ENCODE results near the gene SLC16A1. TPM values are rescaled to one million over a fixed set of nuclear protein-coding genes. Genes with fewer than 3 reads are reported as not detected.
"Not testable (repeated sequence)": the region's sequence is repeated elsewhere in the genome, so short reads cannot be mapped to it uniquely, and the experiment has no call there.

SLC16A1 gene, protein sequence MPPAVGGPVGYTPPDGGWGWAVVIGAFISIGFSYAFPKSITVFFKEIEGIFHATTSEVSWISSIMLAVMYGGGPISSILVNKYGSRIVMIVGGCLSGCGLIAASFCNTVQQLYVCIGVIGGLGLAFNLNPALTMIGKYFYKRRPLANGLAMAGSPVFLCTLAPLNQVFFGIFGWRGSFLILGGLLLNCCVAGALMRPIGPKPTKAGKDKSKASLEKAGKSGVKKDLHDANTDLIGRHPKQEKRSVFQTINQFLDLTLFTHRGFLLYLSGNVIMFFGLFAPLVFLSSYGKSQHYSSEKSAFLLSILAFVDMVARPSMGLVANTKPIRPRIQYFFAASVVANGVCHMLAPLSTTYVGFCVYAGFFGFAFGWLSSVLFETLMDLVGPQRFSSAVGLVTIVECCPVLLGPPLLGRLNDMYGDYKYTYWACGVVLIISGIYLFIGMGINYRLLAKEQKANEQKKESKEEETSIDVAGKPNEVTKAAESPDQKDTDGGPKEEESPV
- total RNA-seq, result 130 TPM
- long read RNA-seq, full-length matches to known transcripts, result 57 of 108 reads
- long read RNA-seq, partial matches to known transcripts, result 43 of 108 reads
- long read RNA-seq, other reads (novel, unspliced or antisense), result 8 of 108 reads

GRCh38 chr1:112955773-112956543, at the start of gene SLC16A1:
TSS of gene SLC16A1 (minus strand) at chr1:112956196. CDS start at chr1:112929308, 26,888 bp downstream.
- ATAC-seq (ENCODE audit: poor library complexity), result peak; percentile 95
- intact Hi-C loops (cut with DNase I), result loop anchor here (5.0 kb wide), 2 partner anchors 41 to 74 kb away; no protein-coding TSS in a partner anchor
- peak; percentile 97 for DNase-seq

GRCh38 chr1:113003751-113004690, 48.0 kb upstream of the SLC16A1 start:
- ATAC-seq (ENCODE audit: poor library complexity) (no peak), DNase-seq (no peak)
- intact Hi-C loops (cut with DNase I), result no loop called here

GRCh38 chr1:113002297-113002696, 46.3 kb upstream of the SLC16A1 start:
- DNase-seq (no peak), ATAC-seq (ENCODE audit: poor library complexity) (no peak)
- intact Hi-C loops (cut with DNase I), result no loop called here

- ATAC-seq (ENCODE audit: poor library complexity), result peak; percentile 86
- intact Hi-C loops (cut with DNase I), result loop anchor here (5.0 kb wide), 1 partner anchor 41 kb away; the partner anchor contains the start of gene SLC16A1
- DNase-seq, result peak; percentile 78
Observed at GRCh38 chr1:112998592-112999235, 42.7 kb upstream of the SLC16A1 start.

- peak; percentile 62 for ATAC-seq (ENCODE audit: poor library complexity)
- DNase-seq, result no peak
- intact Hi-C loops (cut with DNase I), result loop anchor here (5.0 kb wide), 1 partner anchor 40 kb away; the partner anchor contains the start of gene SLC16A1
Observed at GRCh38 chr1:112997781-112998180, 41.8 kb upstream of the SLC16A1 start.

GRCh38 chr1:112995890-112996289, 39.9 kb upstream of the SLC16A1 start:
- no peak for DNase-seq
- peak; percentile 22 for ATAC-seq (ENCODE audit: poor library complexity)
- intact Hi-C loops (cut with DNase I), result loop anchor here (5.0 kb wide), 1 partner anchor 39 kb away; the partner anchor contains the start of gene SLC16A1

- not testable (repeated sequence) for ATAC-seq (ENCODE audit: poor library complexity); DNase-seq
- intact Hi-C loops (cut with DNase I), result loop anchor here (5.0 kb wide), 1 partner anchor 38 kb away; the partner anchor contains the start of gene SLC16A1
Observed at GRCh38 chr1:112995021-112995420, 39.0 kb upstream of the SLC16A1 start.

GRCh38 chr1:112992780-112993179, 36.8 kb upstream of the SLC16A1 start:
- ATAC-seq (ENCODE audit: poor library complexity), result peak; percentile 47
- DNase-seq, result no peak
- intact Hi-C loops (cut with DNase I), result no loop called here

GRCh38 chr1:112991402-112992120, 35.6 kb upstream of the SLC16A1 start:
- no peak for ATAC-seq (ENCODE audit: poor library complexity)

DNA sequence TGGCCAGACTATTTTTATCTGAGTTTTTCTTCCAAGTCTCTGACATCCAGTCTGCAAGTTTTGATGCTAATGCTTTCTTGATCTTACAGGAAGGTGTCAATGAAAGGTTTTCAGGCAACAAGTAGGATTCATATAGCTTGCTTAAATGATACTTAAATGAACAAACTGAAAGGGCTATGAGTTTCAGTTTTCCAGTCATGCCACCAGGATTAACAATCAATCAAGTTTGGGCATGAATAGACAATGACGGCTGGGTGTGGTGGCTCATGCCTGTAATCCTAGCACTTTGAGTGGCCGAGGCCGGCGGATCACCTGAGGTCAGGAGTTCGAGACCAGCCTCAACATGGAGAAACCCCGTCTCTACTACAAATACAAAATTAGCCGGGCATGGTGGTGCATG, 34.3 kb upstream of the SLC16A1 start:
- no peak for DNase-seq
- ATAC-seq (ENCODE audit: poor library complexity), result no peak
- intact Hi-C loops (cut with DNase I), result no loop called here

More at GRCh38 chr1:112991402-112992120, 35.6 kb upstream of the SLC16A1 start:
- DNase-seq, result no peak
- intact Hi-C loops (cut with DNase I), result no loop called here

GRCh38 chr1:112988367-112988766, 32.4 kb upstream of the SLC16A1 start:
- peak; percentile 49 for ATAC-seq (ENCODE audit: poor library complexity)
- DNase-seq, result no peak
- intact Hi-C loops (cut with DNase I), result no loop called here

- no peak for ATAC-seq (ENCODE audit: poor library complexity)
- intact Hi-C loops (cut with DNase I), result no loop called here
- DNase-seq, result no peak
Observed at GRCh38 chr1:112985123-112985522, 29.1 kb upstream of the SLC16A1 start.

GRCh38 chr1:112983537-112984131, 27.6 kb upstream of the SLC16A1 start:
- DNase-seq (no peak), ATAC-seq (ENCODE audit: poor library complexity) (peak; percentile 10)
- intact Hi-C loops (cut with DNase I), result no loop called here

DNA sequence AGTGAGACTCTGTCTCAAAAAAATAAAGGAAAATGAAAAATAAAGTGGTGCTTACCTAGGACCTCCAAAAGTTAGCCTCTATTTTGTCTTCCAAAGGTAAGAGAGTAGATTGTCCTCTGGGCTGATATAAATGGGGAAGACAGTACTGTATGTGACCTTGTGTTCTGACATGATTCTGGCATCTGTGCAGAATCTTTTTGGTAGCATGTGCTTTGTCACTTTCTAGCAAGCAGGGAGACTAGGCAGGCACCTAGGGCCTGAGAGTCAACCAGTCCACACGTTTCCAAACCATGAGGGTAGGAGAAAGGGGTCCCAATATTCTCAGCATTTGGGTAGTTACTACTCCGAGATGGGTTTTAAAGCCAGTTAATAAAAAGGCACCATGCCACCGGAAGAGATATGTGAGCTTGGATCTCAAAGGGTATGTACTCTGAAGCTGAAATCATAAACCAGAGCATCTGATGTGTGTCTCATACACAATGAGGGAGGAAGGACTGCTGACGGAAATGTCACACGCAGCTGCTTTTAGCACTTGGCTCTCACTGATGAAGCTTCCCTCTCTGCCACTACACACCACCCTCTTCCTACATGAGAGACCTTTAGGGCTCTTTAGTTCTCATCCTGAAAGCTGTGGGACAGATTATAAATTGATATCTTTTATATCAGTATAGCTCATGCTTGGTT, 27.0 kb upstream of the SLC16A1 start:
- intact Hi-C loops (cut with DNase I), result no loop called here
- ATAC-seq (ENCODE audit: poor library complexity), result peak; percentile 93
- DNase-seq, result no peak

DNA sequence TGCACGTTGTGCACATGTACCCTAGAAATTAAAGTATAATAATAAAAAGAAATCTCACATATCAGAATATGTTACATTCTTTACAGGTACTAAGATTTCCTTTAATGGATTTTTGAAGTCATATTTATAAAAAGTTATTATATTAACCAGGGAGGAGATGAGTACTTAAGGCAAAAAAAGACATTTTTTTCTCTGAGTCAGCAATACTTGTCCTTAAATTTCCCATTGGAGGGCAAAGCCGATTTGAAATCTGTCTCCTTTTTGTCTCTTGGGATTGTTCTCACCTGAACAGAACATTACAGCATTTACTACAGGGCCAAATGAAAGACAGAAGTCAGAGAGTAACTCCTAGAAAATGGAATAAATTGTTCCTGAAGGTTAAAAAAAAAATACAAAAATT, 26.3 kb upstream of the SLC16A1 start:
- intact Hi-C loops (cut with DNase I), result no loop called here
- no peak for ATAC-seq (ENCODE audit: poor library complexity)
- no peak for DNase-seq

DNA sequence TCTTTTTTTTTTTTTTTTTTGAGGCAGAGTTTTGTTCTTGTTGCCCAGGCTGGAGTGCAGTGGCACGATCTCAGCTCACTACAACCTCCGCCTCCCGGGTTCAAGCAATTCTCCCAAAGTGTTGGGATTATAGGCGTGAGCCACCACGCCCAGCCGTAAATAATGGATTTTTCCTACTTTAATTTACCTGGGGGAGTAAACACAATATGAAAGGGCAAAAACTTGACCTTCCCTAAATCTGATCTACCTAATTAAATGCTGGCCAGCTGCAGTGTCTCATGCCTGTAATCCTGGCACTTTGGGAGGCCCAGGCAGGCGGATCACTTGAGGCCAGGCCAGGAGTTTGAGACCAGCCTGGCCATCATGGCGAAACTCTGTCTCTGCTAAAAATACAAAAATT, 25.8 kb upstream of the SLC16A1 start:
- DNase-seq; ATAC-seq (ENCODE audit: poor library complexity); intact Hi-C loops (cut with DNase I): not testable (repeated sequence)
